HG02763 (cell line): ENCODE results near the gene CPLX4.
"Not testable (repeated sequence)": the region's sequence is repeated elsewhere in the genome, so short reads cannot be mapped to it uniquely, and the experiment has no call there.

Experiments used
- ATAC-seq: cut with Tn5 transposase; IDR thresholded peaks from one replicate; pipeline ENCODE4 v1.9.1; 2021; ENCODE audit warnings: mild to moderate bottlenecking, moderate library complexity; ENCODE audit not compliant: unreplicated experiment

Gene CPLX4

GRCh38 chr18:59271606-59272220, 46.7 kb downstream of the CPLX4 start:
- no peak for ATAC-seq

GRCh38 chr18:59270689-59271257, 47.7 kb downstream of the CPLX4 start:
- ATAC-seq = no peak

- ATAC-seq = no peak
Measured at GRCh38 chr18:59269563-59270119, 48.8 kb downstream of the CPLX4 start.

- no peak for ATAC-seq
Measured at GRCh38 chr18:59268721-59269562, 49.5 kb downstream of the CPLX4 start.

- no peak for ATAC-seq
Measured at GRCh38 chr18:59268127-59268720, 50.2 kb downstream of the CPLX4 start.

- no peak for ATAC-seq
Measured at GRCh38 chr18:59267503-59268126, 50.8 kb downstream of the CPLX4 start.

- no peak for ATAC-seq
Measured at GRCh38 chr18:59266886-59267502, 51.5 kb downstream of the CPLX4 start.

GRCh38 chr18:59266459-59266858, 52.0 kb downstream of the CPLX4 start:
- ATAC-seq = no peak

- ATAC-seq = no peak
Measured at GRCh38 chr18:59265974-59266369, 52.5 kb downstream of the CPLX4 start.

- no peak for ATAC-seq
Measured at GRCh38 chr18:59265246-59265973, 53.0 kb downstream of the CPLX4 start.

- ATAC-seq = no peak
Measured at GRCh38 chr18:59264651-59265245, 53.7 kb downstream of the CPLX4 start.

- ATAC-seq = no peak
Measured at GRCh38 chr18:59264121-59264571, 54.3 kb downstream of the CPLX4 start.

- no peak for ATAC-seq
Measured at GRCh38 chr18:59263661-59264060, 54.8 kb downstream of the CPLX4 start.

GRCh38 chr18:59262243-59262642, 56.2 kb downstream of the CPLX4 start:
- ATAC-seq = not testable (repeated sequence)

GRCh38 chr18:59261842-59262241, 56.6 kb downstream of the CPLX4 start:
- ATAC-seq = not testable (repeated sequence)

GRCh38 chr18:59255491-59255890, 63.0 kb downstream of the CPLX4 start:
- not testable (repeated sequence) for ATAC-seq

GRCh38 chr18:59249199-59249774, 69.2 kb downstream of the CPLX4 start:
- ATAC-seq = no peak

- ATAC-seq = no peak
Measured at GRCh38 chr18:59246796-59247195, 71.7 kb downstream of the CPLX4 start.
